WTC11 (cell line): Measurements from ENCODE around the gene PLEKHG5. TPM values are rescaled to one million over a fixed set of nuclear protein-coding genes. Genes with fewer than 3 reads are reported as not detected.

Source experiments
- ATAC-seq: fragments of 200-7000 bp; cut with Tn5 transposase; 2 replicates; pipeline ENCODE4 v1.10.0; 2021; ENCODE audit warnings: mild to moderate bottlenecking, moderate library complexity
- CTCF ChIA-PET: fragments of 300-600 bp; sonication (Branson Sonifier 250); formaldehyde crosslinking; loops from one replicate; lab custom pipeline; 2021; ENCODE audit warnings: antibody characterized with exemption; lab: Charles Lee
- POLR2A ChIA-PET: fragments of 350-600 bp; sonication (Branson Sonifier 250); formaldehyde crosslinking; loops from one replicate; lab custom pipeline; 2021; ENCODE audit warnings: antibody characterized with exemption; lab: Charles Lee
- DNase-seq: peaks from one replicate; pipeline ENCODE4 v3.0.0; 2021; ENCODE audit warnings: low spot score
- H3K27ac Mint-ChIP-seq: 2 replicates; pipeline ENCODE4 v1.8.0; 2021; ENCODE audit warnings: mixed read lengths
- H3K27me3 Mint-ChIP-seq: 2 replicates; pipeline ENCODE4 v1.8.0; 2021; ENCODE audit warnings: low read depth, mild to moderate bottlenecking, moderate library complexity, mixed read lengths
- H3K36me3 Mint-ChIP-seq: 2 replicates; pipeline ENCODE4 v1.8.0; 2021; ENCODE audit warnings: mixed read lengths
- H3K4me1 Mint-ChIP-seq: 2 replicates; pipeline ENCODE4 v1.8.0; 2022; ENCODE audit warnings: mixed read lengths
- H3K4me3 Mint-ChIP-seq: 2 replicates; pipeline ENCODE4 v1.8.0; 2021; ENCODE audit warnings: mild to moderate bottlenecking, moderate library complexity, mixed read lengths
- H3K9me3 Mint-ChIP-seq: 2 replicates; pipeline ENCODE4 v1.8.0; 2021; ENCODE audit warnings: mixed read lengths
- CBFB ChIP-seq: sonication (generic); formaldehyde crosslinking; IDR thresholded peaks from 2 replicates; pipeline ENCODE4 v1.8.1; 2022; ENCODE audit warnings: mild to moderate bottlenecking, low read depth, missing genetic modification reagents
- ETV6 ChIP-seq: sonication (generic); formaldehyde crosslinking; IDR thresholded peaks from 2 replicates; pipeline ENCODE4 v1.8.1; 2022; ENCODE audit warnings: mild to moderate bottlenecking, missing genetic modification reagents
- MYBL2 ChIP-seq: sonication (generic); formaldehyde crosslinking; IDR thresholded peaks from 2 replicates; pipeline ENCODE4 v1.8.1; 2023; ENCODE audit warnings: mild to moderate bottlenecking, moderate library complexity, missing genetic modification reagents
- NR2C2 ChIP-seq: sonication (generic); formaldehyde crosslinking; IDR thresholded peaks from 2 replicates; pipeline ENCODE4 v1.8.0; 2022; ENCODE audit warnings: mild to moderate bottlenecking, missing genetic modification reagents
- NR3C1 ChIP-seq: sonication (generic); formaldehyde crosslinking; conservative IDR thresholded peaks from 2 replicates; pipeline ENCODE4 v1.8.1; 2023; ENCODE audit warnings: low read depth, mild to moderate bottlenecking, missing genetic modification reagents
- OVOL2 ChIP-seq: fragments of 250-450 bp; sonication (Bioruptor Pico); IDR thresholded peaks from 2 replicates; pipeline ENCODE4 v1.9.0; 2021; ENCODE audit warnings: mild to moderate bottlenecking, borderline replicate concordance
- RORB ChIP-seq: fragments of 250-450 bp; sonication (Bioruptor Pico); IDR thresholded peaks from 2 replicates; pipeline ENCODE4 v1.9.0; 2021; ENCODE audit warnings: mild to moderate bottlenecking
- SMAD3 ChIP-seq: sonication (generic); formaldehyde crosslinking; IDR thresholded peaks from 2 replicates; pipeline ENCODE4 v1.8.0; 2022; ENCODE audit warnings: missing genetic modification reagents, mild to moderate bottlenecking, borderline replicate concordance
- SP1 ChIP-seq: sonication (generic); formaldehyde crosslinking; conservative IDR thresholded peaks from 2 replicates; pipeline ENCODE4 v1.8.1; 2022; ENCODE audit warnings: missing genetic modification reagents
- TCF7 ChIP-seq: sonication (generic); formaldehyde crosslinking; IDR thresholded peaks from 2 replicates; pipeline ENCODE4 v1.8.0; 2022; ENCODE audit warnings: mild to moderate bottlenecking, low read depth, missing genetic modification reagents, moderate library complexity
- TP53 ChIP-seq: sonication (generic); formaldehyde crosslinking; IDR thresholded peaks from 2 replicates; pipeline ENCODE4 v1.8.1; 2023; ENCODE audit warnings: mild to moderate bottlenecking, missing genetic modification reagents
- ZNF121 ChIP-seq: sonication (generic); formaldehyde crosslinking; IDR thresholded peaks from 2 replicates; pipeline ENCODE4 v1.8.0; 2023; ENCODE audit warnings: missing genetic modification reagents
- ZNF232 ChIP-seq: sonication (generic); formaldehyde crosslinking; IDR thresholded peaks from 2 replicates; pipeline ENCODE4 v1.8.0; 2022; ENCODE audit warnings: mild to moderate bottlenecking, missing genetic modification reagents
- ZNF263 ChIP-seq: sonication (generic); formaldehyde crosslinking; IDR thresholded peaks from 2 replicates; pipeline ENCODE4 v1.8.1; 2022; ENCODE audit warnings: low read depth, mild to moderate bottlenecking, moderate library complexity, missing genetic modification reagents
- ZNF416 ChIP-seq: fragments of 250-450 bp; sonication (Bioruptor Pico); IDR thresholded peaks from 2 replicates; pipeline ENCODE4 v1.9.0; 2021; ENCODE audit warnings: mild to moderate bottlenecking, inconsistent platforms
- total RNA-seq: library from RNA; stranded (reverse); gene quantifications from 3 replicates; pipeline ENCODE4 v1.2.3, GENCODE V29; 2021
- TF ChIP-seq, protein P1 (sequence below): fragments of 250-450 bp; sonication (Bioruptor Pico); IDR thresholded peaks from 2 replicates; pipeline ENCODE4 v1.9.0; 2021; ENCODE audit warnings: mild to moderate bottlenecking, borderline replicate concordance
- TF ChIP-seq, protein P2 (sequence below): sonication (generic); formaldehyde crosslinking; IDR thresholded peaks from 2 replicates; pipeline ENCODE4 v1.8.1; 2023; ENCODE audit warnings: mild to moderate bottlenecking, missing genetic modification reagents, moderate library complexity
- TF ChIP-seq, protein P3 (sequence below): fragments of 250-450 bp; sonication (Bioruptor Pico); IDR thresholded peaks from 2 replicates; pipeline ENCODE4 v1.8.0; 2021; ENCODE audit warnings: mild to moderate bottlenecking
- TF ChIP-seq, protein P4 (sequence below): sonication (generic); formaldehyde crosslinking; IDR thresholded peaks from 2 replicates; pipeline ENCODE4 v1.8.1; 2022; ENCODE audit warnings: missing genetic modification reagents, borderline replicate concordance
- TF ChIP-seq, protein P5 (sequence below): sonication (generic); formaldehyde crosslinking; IDR thresholded peaks from 2 replicates; pipeline ENCODE4 v1.8.1; 2022; ENCODE audit warnings: low read depth, mild to moderate bottlenecking, moderate library complexity, missing genetic modification reagents, borderline replicate concordance
- TF ChIP-seq, protein P6 (sequence below): sonication (generic); formaldehyde crosslinking; IDR thresholded peaks from 2 replicates; pipeline ENCODE4 v1.8.1; 2023; ENCODE audit warnings: mild to moderate bottlenecking, missing genetic modification reagents

The PLEKHG5 gene
- total RNA-seq, 1 experiment from 2014 or later, result 27.5 TPM

GRCh38 chr1:6466023-6466422 is 25.4 kb downstream of the PLEKHG5 start, which contains the start of gene TNFRSF25:
TSS of gene TNFRSF25 (minus strand) at chr1:6466173. CDS start at chr1:6466107, 66 bp downstream.
- POLR2A ChIA-PET, result no interaction called here
- peak; percentile 37 for TF ChIP-seq SP1 (CRISPR knock-in tag)
- TF ChIP-seq NR3C1 (CRISPR knock-in tag), result 0 out of 2 replicates have a peak, but pooled peaks have one; percentile 65
- TF ChIP-seq TP53, result 0 out of 2 replicates have a peak, but pooled peaks have one; percentile 52
- 0 out of 2 replicates have a peak, but pooled peaks have one; percentile 14 for TF ChIP-seq ZNF416 (CRISPR knock-in tag)
- TF ChIP-seq ETV6, result no peak
- TF ChIP-seq OVOL2 (CRISPR knock-in tag), result no peak
- TF ChIP-seq, protein P1, sequence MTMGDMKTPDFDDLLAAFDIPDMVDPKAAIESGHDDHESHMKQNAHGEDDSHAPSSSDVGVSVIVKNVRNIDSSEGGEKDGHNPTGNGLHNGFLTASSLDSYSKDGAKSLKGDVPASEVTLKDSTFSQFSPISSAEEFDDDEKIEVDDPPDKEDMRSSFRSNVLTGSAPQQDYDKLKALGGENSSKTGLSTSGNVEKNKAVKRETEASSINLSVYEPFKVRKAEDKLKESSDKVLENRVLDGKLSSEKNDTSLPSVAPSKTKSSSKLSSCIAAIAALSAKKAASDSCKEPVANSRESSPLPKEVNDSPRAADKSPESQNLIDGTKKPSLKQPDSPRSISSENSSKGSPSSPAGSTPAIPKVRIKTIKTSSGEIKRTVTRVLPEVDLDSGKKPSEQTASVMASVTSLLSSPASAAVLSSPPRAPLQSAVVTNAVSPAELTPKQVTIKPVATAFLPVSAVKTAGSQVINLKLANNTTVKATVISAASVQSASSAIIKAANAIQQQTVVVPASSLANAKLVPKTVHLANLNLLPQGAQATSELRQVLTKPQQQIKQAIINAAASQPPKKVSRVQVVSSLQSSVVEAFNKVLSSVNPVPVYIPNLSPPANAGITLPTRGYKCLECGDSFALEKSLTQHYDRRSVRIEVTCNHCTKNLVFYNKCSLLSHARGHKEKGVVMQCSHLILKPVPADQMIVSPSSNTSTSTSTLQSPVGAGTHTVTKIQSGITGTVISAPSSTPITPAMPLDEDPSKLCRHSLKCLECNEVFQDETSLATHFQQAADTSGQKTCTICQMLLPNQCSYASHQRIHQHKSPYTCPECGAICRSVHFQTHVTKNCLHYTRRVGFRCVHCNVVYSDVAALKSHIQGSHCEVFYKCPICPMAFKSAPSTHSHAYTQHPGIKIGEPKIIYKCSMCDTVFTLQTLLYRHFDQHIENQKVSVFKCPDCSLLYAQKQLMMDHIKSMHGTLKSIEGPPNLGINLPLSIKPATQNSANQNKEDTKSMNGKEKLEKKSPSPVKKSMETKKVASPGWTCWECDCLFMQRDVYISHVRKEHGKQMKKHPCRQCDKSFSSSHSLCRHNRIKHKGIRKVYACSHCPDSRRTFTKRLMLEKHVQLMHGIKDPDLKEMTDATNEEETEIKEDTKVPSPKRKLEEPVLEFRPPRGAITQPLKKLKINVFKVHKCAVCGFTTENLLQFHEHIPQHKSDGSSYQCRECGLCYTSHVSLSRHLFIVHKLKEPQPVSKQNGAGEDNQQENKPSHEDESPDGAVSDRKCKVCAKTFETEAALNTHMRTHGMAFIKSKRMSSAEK (CRISPR knock-in tag), result 0 out of 2 replicates have a peak, but pooled peaks have one; percentile 37
- TF ChIP-seq MYBL2, result no peak
- TF ChIP-seq, protein P2, sequence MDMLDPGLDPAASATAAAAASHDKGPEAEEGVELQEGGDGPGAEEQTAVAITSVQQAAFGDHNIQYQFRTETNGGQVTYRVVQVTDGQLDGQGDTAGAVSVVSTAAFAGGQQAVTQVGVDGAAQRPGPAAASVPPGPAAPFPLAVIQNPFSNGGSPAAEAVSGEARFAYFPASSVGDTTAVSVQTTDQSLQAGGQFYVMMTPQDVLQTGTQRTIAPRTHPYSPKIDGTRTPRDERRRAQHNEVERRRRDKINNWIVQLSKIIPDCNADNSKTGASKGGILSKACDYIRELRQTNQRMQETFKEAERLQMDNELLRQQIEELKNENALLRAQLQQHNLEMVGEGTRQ (CRISPR knock-in tag), result peak; percentile 27; the same call in 1 of the 2 replicates
- TF ChIP-seq TCF7 (CRISPR knock-in tag), result peak; percentile 56; the same call in 1 of the 2 replicates
- TF ChIP-seq, protein P3, sequence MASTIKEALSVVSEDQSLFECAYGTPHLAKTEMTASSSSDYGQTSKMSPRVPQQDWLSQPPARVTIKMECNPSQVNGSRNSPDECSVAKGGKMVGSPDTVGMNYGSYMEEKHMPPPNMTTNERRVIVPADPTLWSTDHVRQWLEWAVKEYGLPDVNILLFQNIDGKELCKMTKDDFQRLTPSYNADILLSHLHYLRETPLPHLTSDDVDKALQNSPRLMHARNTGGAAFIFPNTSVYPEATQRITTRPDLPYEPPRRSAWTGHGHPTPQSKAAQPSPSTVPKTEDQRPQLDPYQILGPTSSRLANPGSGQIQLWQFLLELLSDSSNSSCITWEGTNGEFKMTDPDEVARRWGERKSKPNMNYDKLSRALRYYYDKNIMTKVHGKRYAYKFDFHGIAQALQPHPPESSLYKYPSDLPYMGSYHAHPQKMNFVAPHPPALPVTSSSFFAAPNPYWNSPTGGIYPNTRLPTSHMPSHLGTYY (CRISPR knock-in tag), result 0 out of 2 replicates have a peak, but pooled peaks have one; percentile 12
- Mint-ChIP-seq H3K36me3 (peaks cover 25% of the 10 kb centered on the region), H3K27me3 (peaks cover 2% of the 10 kb centered on the region; the same call in 1 of the 2 replicates), H3K27ac (no peak within 1 kb of the TSS), H3K4me1 (peaks cover 7% of the 10 kb centered on the region), H3K9me3 (no peaks in the 10 kb centered on the region), H3K4me3 (peak within 1 kb of the TSS; percentile 47)
- DNase-seq (peak; percentile 72), ATAC-seq (peak; percentile 70)
- CTCF ChIA-PET, result interaction anchor here (0.8 to 3.8 kb wide), 16 partner anchors 10 to 220 kb away, joined by 3 to 35 read pairs (median 6); no protein-coding TSS in a partner anchor

DNA sequence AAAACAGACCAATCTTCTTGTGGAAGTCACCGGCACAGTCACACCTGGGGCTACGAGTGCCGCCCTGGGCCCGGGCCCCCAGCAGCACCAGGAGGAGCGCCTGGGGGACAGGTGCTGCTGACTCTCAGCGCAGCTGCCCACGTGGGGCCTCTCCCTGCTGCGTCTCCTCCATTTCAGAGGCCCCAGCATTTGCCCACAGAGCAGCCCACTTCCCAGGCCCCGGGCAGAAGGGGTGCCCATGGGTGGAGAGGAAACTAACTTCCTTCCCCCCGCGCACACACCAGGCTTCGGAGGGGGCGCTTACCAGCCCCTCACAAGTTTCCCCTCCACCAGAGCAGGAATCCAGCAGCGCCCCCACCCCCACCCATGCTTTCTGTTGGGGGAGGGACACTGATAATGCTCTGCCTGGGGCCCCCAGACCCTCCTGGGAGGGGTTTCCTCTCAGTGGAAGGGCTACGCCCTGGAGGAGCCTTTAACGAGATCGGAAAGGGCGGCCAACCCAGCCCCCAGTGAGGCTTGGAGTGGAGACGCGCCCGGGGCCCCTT is 25.9 kb downstream of the PLEKHG5 start:
- Mint-ChIP-seq H3K4me1 (peaks cover 12% of the 10 kb centered on the region), H3K27me3 (peaks cover 2% of the 10 kb centered on the region; the same call in 1 of the 2 replicates), H3K4me3 (peak overlapping the region; percentile 47), H3K27ac (no peak overlapping the region), H3K9me3 (no peaks in the 10 kb centered on the region), H3K36me3 (peaks cover 25% of the 10 kb centered on the region)
- ChIA-PET CTCF (interaction anchor here (0.8 to 3.8 kb wide), 12 partner anchors 10 to 220 kb away, joined by 3 to 35 read pairs (median 8); no protein-coding TSS in a partner anchor), POLR2A (no interaction called here)
- DNase-seq (no peak), ATAC-seq (no peak)
- TF ChIP-seq, protein P4, sequence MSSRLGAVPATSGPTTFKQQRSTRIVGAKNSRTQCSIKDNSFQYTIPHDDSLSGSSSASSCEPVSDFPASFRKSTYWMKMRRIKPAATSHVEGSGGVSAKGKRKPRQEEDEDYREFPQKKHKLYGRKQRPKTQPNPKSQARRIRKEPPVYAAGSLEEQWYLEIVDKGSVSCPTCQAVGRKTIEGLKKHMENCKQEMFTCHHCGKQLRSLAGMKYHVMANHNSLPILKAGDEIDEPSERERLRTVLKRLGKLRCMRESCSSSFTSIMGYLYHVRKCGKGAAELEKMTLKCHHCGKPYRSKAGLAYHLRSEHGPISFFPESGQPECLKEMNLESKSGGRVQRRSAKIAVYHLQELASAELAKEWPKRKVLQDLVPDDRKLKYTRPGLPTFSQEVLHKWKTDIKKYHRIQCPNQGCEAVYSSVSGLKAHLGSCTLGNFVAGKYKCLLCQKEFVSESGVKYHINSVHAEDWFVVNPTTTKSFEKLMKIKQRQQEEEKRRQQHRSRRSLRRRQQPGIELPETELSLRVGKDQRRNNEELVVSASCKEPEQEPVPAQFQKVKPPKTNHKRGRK (CRISPR knock-in tag), result no peak
- TF ChIP-seq SMAD3 (CRISPR knock-in tag) (no peak), NR2C2 (CRISPR knock-in tag) (no peak), ZNF121 (no peak), ZNF263 (CRISPR knock-in tag) (no peak), ZNF232 (no peak), CBFB (CRISPR knock-in tag) (no peak), RORB (CRISPR knock-in tag) (no peak)
- TF ChIP-seq, protein P5, sequence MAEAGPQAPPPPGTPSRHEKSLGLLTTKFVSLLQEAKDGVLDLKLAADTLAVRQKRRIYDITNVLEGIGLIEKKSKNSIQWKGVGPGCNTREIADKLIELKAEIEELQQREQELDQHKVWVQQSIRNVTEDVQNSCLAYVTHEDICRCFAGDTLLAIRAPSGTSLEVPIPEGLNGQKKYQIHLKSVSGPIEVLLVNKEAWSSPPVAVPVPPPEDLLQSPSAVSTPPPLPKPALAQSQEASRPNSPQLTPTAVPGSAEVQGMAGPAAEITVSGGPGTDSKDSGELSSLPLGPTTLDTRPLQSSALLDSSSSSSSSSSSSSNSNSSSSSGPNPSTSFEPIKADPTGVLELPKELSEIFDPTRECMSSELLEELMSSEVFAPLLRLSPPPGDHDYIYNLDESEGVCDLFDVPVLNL, result no peak
- TF ChIP-seq, protein P6, sequence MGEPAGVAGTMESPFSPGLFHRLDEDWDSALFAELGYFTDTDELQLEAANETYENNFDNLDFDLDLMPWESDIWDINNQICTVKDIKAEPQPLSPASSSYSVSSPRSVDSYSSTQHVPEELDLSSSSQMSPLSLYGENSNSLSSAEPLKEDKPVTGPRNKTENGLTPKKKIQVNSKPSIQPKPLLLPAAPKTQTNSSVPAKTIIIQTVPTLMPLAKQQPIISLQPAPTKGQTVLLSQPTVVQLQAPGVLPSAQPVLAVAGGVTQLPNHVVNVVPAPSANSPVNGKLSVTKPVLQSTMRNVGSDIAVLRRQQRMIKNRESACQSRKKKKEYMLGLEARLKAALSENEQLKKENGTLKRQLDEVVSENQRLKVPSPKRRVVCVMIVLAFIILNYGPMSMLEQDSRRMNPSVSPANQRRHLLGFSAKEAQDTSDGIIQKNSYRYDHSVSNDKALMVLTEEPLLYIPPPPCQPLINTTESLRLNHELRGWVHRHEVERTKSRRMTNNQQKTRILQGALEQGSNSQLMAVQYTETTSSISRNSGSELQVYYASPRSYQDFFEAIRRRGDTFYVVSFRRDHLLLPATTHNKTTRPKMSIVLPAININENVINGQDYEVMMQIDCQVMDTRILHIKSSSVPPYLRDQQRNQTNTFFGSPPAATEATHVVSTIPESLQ (CRISPR knock-in tag), result no peak
- TF ChIP-seq, protein P3 (CRISPR knock-in tag), result no peak
